Measurements from ENCODE around the gene LACTB. TPM values are rescaled to one million over a fixed set of nuclear protein-coding genes. Genes with fewer than 3 reads are reported as not detected.

LACTB gene
- total RNA-seq, 2 donors from 2014 or later = 9.1 to 15.4 TPM

DNA sequence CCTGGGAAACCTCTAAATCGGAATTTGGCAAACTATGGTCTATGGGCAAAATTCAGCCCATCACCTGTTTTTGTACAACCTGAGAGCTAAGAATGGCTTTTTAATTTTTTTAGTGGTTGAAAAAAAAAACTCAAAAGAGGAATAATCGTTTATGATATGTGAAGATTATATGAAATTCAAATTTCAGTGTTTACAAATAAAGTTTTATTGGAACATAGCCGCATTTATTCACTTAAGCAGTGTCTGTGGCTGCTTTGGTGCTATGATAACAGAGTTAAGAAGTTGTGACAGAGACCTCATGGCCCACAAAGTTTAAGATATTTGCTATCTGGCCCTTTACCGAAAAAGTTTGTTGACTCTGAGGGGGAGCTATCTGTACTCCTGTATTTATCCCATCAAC is 36.4 kb upstream of the LACTB start:
- Histone ChIP-seq H3K27ac (no peak overlapping the region), H3K4me3 (no peak overlapping the region), H3K27me3 (replicated peaks; ENCODE audit: insufficient read depth) (no peaks in the 10 kb centered on the region), H3K36me3 (no peaks in the 10 kb centered on the region), H3K4me1 (replicated peaks) (no peaks in the 10 kb centered on the region), H3K9me3 (no peaks in the 10 kb centered on the region)
- TF ChIP-seq, protein P1, sequence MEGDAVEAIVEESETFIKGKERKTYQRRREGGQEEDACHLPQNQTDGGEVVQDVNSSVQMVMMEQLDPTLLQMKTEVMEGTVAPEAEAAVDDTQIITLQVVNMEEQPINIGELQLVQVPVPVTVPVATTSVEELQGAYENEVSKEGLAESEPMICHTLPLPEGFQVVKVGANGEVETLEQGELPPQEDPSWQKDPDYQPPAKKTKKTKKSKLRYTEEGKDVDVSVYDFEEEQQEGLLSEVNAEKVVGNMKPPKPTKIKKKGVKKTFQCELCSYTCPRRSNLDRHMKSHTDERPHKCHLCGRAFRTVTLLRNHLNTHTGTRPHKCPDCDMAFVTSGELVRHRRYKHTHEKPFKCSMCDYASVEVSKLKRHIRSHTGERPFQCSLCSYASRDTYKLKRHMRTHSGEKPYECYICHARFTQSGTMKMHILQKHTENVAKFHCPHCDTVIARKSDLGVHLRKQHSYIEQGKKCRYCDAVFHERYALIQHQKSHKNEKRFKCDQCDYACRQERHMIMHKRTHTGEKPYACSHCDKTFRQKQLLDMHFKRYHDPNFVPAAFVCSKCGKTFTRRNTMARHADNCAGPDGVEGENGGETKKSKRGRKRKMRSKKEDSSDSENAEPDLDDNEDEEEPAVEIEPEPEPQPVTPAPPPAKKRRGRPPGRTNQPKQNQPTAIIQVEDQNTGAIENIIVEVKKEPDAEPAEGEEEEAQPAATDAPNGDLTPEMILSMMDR (IDR thresholded peaks at IDR 0.05) = no peak
- TF ChIP-seq POLR2A (IDR thresholded peaks at IDR 0.05) = no peak
- no peak for TF ChIP-seq POLR2AphosphoS5 (IDR thresholded peaks at IDR 0.05)
- intact Hi-C loops (cut with DNase I) = no loop called here
- WGBS = 79% methylated on average over 4 of the region's 4 CpGs
- DNase-seq (ENCODE audit: low spot score) = no peak

DNA sequence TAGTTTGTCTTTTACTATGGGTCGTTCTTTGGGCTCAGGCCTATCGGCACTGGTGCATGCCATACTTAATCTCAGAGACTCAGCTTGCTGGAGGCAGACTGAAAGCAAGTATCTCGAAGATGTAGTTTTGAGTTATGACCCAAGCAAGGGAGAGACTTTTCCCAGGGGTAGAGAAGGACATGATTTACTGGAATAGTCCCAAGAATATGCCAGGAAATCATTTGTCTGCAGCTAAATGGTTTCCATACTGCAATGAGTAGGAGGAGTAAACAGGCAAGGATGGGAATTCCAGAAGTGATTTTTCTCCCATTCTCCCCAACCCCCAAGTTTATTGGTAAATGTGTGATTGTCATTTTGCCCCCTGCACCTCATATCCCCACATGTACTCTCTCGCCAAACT is 35.4 kb upstream of the LACTB start:
- no peaks in the 10 kb centered on the region for H3K36me3 ChIP-seq
- no peaks in the 10 kb centered on the region for H3K9me3 ChIP-seq
- 88% methylated on average over 4 of the region's 4 CpGs for WGBS
- no peak overlapping the region for H3K4me3 ChIP-seq
- TF ChIP-seq POLR2AphosphoS5 (IDR thresholded peaks at IDR 0.05) (no peak), POLR2A (IDR thresholded peaks at IDR 0.05) (no peak)
- TF ChIP-seq, protein P1 (IDR thresholded peaks at IDR 0.05) = no peak
- H3K27ac ChIP-seq = no peak overlapping the region
- intact Hi-C loops (cut with DNase I) = no loop called here
- no peak for DNase-seq (ENCODE audit: low spot score)
- no peaks in the 10 kb centered on the region for H3K27me3 ChIP-seq (replicated peaks; ENCODE audit: insufficient read depth)
- H3K4me1 ChIP-seq (replicated peaks) = no peaks in the 10 kb centered on the region

DNA sequence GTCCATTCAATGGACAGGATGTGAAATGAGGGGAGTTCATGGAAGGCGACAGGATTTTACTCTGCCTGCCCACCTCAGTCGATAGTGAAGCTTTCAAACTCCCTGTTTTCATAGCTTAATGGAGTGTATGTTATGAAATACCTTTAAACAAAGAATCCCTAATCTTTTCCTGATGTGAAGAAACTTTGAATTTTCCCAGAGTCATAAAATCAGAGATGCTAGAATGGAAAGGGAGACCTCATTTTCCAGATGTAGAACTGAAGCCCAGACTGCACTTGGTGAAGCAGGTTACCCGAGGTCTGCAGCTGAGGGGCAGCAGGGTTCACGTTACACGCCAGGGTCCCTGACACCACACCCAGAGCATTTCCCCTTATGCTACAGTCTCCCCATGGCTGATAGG is 34.7 kb upstream of the LACTB start:
- TF ChIP-seq, protein P1 (IDR thresholded peaks at IDR 0.05) = no peak
- TF ChIP-seq POLR2AphosphoS5 (IDR thresholded peaks at IDR 0.05) = no peak
- TF ChIP-seq POLR2A (IDR thresholded peaks at IDR 0.05) = no peak
- no peak for DNase-seq (ENCODE audit: low spot score)
- no peaks in the 10 kb centered on the region for H3K4me1 ChIP-seq (replicated peaks)
- intact Hi-C loops (cut with DNase I) = no loop called here
- H3K27me3 ChIP-seq (replicated peaks; ENCODE audit: insufficient read depth) = no peaks in the 10 kb centered on the region
- no peak overlapping the region for H3K27ac ChIP-seq
- no peaks in the 10 kb centered on the region for H3K9me3 ChIP-seq
- 76% methylated on average over 5 of the region's 5 CpGs for WGBS
- no peak overlapping the region for H3K4me3 ChIP-seq
- no peaks in the 10 kb centered on the region for H3K36me3 ChIP-seq

DNA sequence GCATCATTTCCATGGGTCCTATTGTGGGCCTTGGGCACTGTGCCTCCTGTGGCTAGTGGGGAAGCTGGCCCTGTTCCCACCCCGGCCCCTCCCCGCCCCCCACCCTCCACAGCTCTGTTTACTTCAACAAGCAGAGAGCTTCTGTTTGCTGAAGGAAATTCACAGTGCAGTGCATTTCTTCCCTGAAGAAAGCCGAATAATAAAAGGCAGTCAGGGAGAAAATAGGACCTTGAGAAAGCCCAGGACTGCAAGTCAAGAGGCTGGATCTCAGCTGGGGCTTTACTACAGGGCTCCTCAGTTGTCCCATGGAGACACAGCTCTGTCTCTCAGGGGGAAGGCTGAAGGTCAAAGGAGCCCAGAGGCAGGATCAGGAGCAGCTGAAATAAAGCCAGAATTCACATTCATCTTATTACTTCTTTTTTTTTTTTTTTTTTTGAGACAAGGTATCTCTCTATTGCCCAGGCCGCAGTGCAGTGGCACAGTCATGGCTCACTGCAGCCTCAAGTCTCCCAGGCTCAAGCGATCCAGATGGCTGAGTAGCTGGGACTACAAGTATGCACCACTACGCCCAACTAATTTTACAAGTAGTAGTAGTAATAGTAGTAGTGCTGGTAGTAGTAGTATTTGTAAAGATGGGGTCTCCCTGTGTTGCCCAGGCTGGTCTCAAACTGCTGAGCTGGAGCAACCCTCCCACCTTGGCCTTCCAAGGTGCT is 33.0 kb upstream of the LACTB start:
- TF ChIP-seq, protein P1 (IDR thresholded peaks at IDR 0.05) = no peak
- no peak for TF ChIP-seq POLR2A (IDR thresholded peaks at IDR 0.05)
- no peak for TF ChIP-seq POLR2AphosphoS5 (IDR thresholded peaks at IDR 0.05)
- DNase-seq (ENCODE audit: low spot score) = no peak
- Histone ChIP-seq H3K4me3 (no peak overlapping the region), H3K27me3 (replicated peaks; ENCODE audit: insufficient read depth) (no peaks in the 10 kb centered on the region), H3K4me1 (replicated peaks) (no peaks in the 10 kb centered on the region), H3K27ac (no peak overlapping the region), H3K36me3 (no peaks in the 10 kb centered on the region), H3K9me3 (no peaks in the 10 kb centered on the region)
- intact Hi-C loops (cut with DNase I) = no loop called here
- 68% methylated on average over 6 of the region's 6 CpGs for WGBS

Data from prostate gland (tissue), 2 donors.